NCI-H146 (cell line): Measurements from ENCODE around the gene WDR54.

Experiments
- DNase-seq: peaks from one replicate; lab custom pipeline; 2025; lab: John Stamatoyannopoulos, UW

WDR54 gene

DNA sequence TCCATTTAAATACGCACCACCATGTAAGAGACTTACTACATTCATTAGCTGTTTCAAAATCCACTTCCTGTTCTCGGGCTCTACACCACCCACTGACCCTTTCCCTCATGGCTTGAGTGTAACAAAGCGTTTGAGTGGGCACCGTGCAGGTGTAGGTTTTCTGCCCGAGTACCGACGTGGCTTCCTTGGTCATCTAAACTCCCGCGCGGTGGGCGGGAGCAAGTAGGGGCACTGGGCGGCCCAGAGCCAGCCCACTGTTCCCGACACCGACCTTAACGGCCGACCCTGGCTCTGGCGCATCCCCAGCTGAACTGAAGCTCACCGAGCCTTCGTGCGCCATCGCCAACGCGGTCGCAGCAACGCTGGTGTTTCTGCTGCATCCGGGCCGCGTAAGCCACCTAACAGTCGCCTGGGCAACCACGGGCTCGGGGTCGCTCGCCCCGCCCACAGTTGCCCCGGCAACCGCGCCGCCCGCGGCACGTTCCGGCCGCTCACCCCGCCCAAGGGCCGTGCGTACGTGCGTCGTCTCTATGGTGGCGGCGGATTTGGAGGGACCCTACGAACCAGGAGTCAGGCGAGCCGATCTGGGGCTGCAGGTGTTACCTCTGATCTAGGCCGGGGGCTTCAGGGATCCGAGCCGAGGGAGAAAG, at the start of gene WDR54, which contains the start of gene C2orf81:
Gene WDR54, plus strand, starts transcription at position 510 of the 650 bp plus-strand sequence. CDS start 424 bp downstream, outside the sequence.
Gene C2orf81, minus strand, starts transcription at position 399 of the 650 bp plus-strand sequence. Its CDS starts 59 bp downstream, at position 340.
- DNase-seq, result peak; percentile 96

DNA sequence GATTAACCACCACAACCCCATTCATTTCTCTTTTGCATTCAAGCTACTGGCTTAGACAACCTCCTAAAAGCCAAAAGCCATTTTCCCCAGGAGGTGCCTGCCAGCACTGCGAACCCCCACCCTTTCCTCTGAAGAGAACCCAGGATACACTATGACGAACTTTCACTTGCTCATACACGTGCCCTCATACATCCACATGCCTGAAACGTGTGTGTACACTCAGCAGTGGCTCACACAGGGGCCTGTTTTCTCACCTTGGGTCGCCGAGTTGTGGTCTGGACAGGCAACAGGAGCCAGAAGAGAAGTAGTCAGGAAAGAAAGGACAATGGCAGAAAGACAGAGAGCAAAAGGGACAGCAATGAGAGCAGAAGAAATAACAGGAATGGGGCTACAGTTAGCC, 48.9 kb upstream of the WDR54 start:
- no peak for DNase-seq

GRCh38 chr2:74373221-74373676, 48.3 kb upstream of the WDR54 start:
- DNase-seq, result no peak

DNA sequence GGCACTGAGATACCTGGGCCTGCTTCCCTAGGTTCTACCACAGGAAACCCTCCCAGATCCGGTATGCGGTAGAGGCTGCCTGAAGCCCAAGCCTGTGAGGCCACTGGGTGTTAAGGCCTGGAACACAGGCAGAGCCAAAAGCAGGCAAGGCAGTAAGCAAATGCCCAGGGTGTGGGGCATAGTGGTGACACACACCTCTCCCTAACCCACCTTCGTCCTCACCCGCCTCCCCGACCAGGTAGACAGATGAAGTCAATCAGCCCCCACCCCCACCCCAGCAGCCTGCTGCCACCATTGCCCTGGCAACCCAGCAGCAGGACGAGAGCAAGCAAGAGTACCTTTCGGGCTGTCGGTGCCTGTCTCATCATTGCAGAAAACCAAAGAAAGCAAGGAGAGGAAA, 47.5 kb upstream of the WDR54 start:
- DNase-seq, result no peak

DNA sequence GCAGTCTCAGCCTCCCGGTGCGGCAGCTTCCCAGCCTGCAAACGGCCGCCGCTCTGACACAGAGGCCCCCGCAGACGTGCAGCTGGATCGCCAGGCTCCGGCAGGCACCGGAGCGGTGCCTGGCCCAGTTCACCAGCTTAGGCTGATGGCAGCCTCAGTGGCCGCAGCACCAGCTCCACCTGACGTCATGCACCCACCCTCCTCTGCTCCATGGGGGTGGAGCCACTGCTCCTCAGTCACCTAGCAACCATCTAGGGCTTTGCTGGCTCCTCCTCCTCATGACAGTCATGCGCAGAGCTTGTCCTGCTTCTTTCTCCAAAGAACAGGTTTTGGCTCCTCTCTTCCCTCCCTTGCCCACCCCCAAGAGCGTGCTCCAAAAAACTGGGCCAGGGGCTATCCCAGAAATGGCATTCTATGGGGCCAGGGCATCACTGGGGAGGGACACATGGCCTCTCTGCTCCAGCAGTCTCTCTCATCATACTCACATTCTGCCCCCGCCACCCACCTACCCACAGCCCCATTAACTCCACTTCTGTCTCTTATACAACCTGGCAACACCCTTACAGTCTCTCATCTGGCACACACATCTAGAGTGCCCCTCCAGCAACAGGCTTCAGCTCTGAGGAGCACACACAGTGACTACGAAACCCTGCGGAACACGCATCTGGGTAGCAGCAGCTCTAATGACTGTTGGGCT, 46.9 kb upstream of the WDR54 start:
- DNase-seq, result peak; percentile 32

DNA sequence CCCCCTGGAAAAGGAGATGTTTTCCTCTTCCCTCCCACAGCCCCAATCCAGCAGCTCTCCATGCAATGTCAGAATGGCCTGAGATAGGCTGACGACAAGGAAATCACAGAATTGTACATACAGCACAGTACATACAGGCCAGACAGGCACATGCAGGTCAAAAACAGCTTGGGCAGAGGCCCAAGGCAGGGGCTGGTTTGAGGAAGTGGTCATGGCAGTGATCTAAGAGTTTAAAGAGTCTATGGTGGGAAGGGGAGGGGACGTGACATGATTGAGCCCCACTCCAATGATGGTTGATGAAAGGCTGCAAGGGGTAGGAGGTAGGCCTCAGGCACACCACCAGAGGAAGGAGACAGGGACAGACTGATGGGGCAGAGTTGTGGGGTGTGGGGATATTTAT, 45.7 kb upstream of the WDR54 start:
- DNase-seq, result no peak

GRCh38 chr2:74378007-74378406, 43.5 kb upstream of the WDR54 start:
- no peak for DNase-seq

DNA sequence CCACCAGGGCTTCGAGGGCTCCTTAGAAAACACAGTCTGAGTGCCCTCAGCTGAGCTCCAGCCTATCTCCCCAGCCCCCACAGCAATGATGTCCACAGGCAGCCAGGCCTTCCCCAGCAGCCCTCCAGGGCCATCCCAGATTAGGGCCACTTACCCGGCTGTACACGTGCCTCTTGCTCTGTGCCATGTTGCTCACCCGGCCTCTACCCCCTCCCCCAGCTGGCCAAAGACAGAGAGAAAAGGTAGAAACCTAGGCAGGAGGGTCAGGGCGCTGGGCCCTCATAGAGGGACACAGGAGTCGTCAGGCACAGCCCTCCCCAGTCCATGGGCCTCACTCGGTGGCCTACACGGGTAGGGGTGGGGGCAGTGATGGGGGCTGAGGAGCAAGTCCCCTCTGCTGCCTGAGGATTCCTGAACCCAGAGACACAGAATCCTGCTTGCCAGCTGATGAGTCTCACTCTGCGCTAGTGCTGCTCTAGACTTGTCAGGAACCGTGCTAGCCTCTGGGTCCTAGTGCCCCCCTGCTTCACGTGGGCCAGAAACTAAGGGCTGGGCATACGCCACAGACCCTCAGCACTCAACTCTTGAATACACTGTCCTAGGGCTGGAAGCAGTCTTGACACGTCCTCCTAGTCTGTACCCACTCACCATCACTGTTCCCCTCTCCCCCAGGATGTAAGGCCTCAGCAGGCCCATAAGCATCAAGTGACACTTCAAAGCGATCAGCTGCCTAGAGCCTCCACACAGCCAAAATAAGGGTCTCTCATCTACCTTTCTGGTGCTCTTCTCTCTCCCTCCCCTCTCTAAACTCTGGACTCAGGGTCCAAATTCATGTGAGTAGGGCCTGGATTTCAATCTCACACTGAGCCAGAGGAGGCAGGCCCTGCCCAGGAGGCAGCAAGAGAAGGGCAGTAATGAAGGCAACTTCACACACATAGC, 41.4 kb upstream of the WDR54 start, which contains the start of gene DCTN1:
Gene DCTN1, minus strand, starts transcription at position 461 of the 939 bp plus-strand sequence. Its CDS starts 274 bp downstream, at position 187.
- no peak for DNase-seq

GRCh38 chr2:74381751-74382150, 39.8 kb upstream of the WDR54 start:
- DNase-seq, result no peak

GRCh38 chr2:74383254-74383653, 38.3 kb upstream of the WDR54 start:
- no peak for DNase-seq

DNA sequence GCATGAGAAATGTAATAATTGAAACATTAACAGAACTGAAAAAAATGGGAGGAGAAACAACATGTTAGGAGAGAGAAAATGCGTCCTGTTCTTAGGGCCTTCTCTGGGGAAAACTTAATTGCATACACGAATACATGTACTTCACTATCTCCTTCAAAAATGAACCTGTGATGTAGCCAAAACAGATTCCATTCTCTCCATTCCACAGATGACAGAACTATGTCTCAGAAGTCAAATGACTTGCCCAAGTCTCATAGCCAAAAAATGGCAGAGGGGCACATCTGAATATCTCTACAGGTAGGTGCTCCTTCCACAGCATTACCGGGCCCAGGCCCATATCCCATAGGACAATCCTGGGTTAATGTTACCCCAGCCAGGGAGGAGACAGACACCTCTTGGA, 37.5 kb upstream of the WDR54 start:
- DNase-seq, result no peak

DNA sequence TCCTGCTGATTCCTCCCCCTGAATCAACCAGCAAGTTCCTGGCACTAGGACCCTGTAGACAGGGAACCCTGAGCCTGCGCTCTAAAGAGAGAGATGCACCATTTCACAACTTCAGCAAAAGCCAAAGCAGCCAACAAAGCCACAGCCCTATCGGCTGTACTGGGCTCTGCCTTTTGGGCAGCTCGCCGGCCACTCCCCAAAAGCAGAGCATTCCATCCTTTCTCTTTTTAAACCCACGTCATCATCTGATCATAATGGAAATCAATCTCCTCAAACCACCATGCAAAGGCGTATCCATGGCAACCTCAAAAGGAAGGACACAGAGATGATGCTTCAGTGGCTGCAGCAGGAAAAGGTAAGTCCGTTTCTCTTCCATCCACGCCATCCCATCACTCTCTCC, 36.1 kb upstream of the WDR54 start:
- DNase-seq, result no peak

- no peak for DNase-seq
Observed at GRCh38 chr2:74387346-74387745, 34.2 kb upstream of the WDR54 start.

DNA sequence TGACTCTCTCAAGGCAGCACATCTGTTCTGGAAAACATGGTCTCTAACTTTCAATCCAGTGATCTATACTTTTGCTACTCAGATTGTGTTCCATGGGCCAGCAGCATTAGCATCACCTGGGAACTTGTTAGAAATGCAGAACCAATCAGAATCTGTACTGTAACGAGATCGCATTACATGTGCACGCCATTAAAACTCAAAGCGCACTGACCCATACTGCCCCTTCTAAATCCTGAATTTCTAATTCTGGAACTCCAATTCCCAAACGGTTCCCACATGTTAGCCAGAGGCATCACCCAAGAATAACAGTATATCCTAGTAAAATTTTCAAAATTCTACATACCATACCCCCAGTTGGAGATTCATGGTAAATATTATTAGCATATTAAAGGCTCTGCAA, 30.9 kb upstream of the WDR54 start:
- DNase-seq, result peak; percentile 34

GRCh38 chr2:74391209-74391579, 30.3 kb upstream of the WDR54 start:
- peak; percentile 54 for DNase-seq

- DNase-seq, result peak; percentile 91
Observed at GRCh38 chr2:74391580-74392448, 29.7 kb upstream of the WDR54 start.

GRCh38 chr2:74392449-74392743, 29.1 kb upstream of the WDR54 start:
- no peak for DNase-seq

DNA sequence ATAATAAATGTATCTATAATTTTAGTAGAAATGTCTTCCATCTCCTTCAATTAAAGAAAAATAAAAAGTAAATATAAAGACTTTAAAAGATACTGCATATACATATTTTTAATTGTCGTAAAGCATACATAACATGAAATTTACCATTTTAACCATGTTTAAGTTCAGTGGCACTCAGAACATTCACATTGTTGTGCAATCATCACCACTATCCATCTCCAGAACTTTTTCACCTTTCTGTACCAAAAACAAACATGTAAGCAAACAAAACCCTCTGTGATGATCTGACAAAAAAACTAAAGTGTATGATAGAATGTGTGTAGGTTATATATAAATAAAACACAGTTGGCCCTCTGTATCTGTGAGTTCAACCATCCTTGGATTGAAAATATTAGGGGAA, 28.0 kb upstream of the WDR54 start:
- no peak for DNase-seq

GRCh38 chr2:74396149-74396548, 25.4 kb upstream of the WDR54 start:
- DNase-seq, result no peak

GRCh38 chr2:74399785-74400184, 21.7 kb upstream of the WDR54 start:
- no peak for DNase-seq

DNA sequence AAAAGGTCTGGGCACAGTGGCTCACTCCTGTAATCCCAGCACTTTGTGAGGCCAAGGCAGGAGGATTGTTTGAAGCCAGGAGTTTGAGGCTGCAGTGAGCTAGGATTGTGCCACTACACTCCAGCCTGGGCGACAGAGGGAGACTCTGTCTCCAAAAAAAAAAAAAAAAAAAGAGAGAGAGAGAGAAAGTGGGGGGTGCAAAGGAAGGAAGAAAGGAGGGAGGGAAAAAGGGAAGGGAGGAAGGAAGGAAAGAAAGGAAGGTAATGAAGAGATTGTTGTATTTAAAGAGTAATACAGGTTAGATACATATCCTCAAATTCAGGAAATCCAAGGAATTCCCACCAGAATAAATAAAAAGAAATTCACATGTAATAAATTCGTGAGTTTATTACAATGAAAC, 19.6 kb upstream of the WDR54 start:
- DNase-seq, result no peak

- DNase-seq, result no peak
Observed at GRCh38 chr2:74406035-74406434, 15.5 kb upstream of the WDR54 start.
